Activated CD4-positive, alpha-beta T cell treated with anti-CD3 and anti-CD28 coated beads, Interleukin-2, Interleukin-6, amounts not matched to agents 100 ng/mL and 50 ng/mL, durations not matched to agents 16 hours and 8 hours (primary cell): ENCODE measurements around the gene ADAMTSL2.
A peak's percentile ranks its signal among the peaks of the same experiment; 100 is the strongest.

Experiments
- DNase-seq: peaks from one replicate; pipeline ENCODE4 v3.0.0-alpha.2; 2020

Gene ADAMTSL2

DNA sequence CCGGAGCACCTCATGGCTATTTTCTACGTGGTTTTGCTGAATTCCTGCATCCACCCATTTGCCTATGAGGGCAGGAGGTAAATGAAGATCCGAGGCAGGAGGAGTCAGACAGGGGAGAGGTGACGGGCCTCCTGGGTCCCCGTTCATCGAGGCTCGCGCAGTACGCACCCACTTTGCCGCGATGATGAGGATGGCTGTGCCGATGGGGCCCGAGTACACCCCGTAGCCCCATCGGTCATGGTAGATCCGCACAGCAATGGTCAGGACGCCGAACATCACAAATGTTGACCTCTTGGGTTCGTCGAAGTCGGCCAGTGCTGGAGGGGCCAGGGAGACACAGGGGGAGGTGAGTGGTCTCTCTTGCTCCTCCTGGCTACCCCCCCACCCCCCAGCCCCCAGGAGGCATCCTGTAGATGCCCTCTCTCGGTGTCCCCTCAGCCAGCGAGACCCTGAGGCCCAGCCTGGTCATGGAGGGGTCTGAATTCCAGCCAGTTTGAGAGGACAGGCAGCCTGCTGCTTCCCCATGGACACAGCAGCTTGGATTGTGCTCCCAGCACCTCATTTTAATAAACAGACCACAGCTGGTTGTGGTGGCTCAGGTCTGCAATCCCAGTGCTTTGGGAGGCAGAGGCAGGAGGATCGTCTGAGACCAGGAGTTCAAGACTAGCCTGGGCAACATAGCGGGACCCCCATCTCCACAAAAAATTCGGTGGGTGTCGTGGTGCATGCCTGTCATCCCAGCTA is 15.6 kb upstream of the ADAMTSL2 start:
- no peak for DNase-seq

DNA sequence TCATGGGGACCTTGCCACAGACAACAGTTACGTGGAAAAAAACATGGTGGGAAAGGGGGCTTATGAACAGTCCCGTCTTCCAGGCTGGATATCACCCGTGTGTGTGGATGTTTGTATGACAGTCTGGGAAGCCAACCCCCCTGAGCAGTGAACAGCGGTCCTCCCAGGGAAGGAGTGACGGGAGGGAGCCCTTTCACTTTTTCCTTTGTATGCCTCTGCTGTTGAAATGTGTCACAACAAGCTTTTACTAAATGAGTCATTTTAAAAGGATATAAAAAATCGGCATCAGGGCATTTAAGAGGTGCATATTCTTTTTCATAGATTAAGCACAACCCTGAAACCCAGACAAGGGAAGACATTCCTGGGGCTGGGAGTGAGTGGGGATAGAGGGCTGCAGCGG is 14.8 kb upstream of the ADAMTSL2 start:
- no peak for DNase-seq

GRCh38 chr9:133520121-133520835 is 14.2 kb upstream of the ADAMTSL2 start:
- DNase-seq, result no peak

DNA sequence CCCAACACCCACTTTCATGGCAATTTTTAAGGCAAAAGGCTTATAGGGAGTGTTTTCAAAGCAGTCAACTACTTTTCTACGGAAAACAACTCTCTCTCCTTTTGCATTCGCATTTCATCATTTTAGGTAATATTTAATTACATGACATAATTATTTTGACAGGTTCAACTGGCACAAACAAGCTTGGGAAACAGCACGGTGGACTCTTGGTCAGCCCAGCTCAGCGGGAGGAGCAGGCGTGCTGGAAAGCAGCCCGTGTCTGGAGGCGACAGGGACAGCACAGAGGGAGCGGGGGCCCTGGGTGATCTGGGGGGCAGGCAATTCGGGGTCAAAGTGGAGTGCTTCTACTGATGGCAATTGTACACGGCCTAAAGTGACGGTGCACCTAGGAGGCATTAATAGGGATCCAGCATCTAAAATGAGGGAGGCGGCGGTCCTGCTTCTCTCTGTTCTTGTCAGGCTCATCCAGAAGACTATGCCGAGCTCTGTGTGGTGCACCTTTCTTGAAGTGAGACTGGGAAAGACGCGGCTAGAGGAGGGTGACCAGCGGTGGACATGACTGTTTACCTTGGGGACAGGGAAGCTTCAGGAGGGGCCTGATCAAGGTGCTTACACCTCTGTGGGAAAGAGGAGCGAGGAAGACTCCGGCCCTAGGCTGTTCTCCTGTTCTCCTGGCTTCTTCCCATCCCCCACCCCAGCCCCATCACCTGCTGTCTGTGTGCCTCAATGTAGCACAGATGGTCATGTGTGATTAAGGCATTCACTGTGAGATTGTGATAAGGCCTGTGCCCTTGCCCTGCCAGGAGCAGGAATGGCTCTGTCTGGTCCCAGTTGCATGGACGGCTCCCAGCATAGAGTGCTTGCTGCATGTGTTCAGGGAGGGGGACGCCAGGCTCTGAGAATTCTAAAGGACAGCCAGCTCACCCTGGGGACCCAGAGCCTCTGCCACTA is 13.1 kb upstream of the ADAMTSL2 start:
- DNase-seq, result no peak

GRCh38 chr9:133522073-133522910 is 12.2 kb upstream of the ADAMTSL2 start:
- DNase-seq, result no peak

GRCh38 chr9:133523106-133523505 is 11.4 kb upstream of the ADAMTSL2 start:
- DNase-seq, result no peak

- DNase-seq, result no peak
These were observed 10.4 kb upstream of the ADAMTSL2 start for GRCh38 chr9:133524146-133524545.

DNA sequence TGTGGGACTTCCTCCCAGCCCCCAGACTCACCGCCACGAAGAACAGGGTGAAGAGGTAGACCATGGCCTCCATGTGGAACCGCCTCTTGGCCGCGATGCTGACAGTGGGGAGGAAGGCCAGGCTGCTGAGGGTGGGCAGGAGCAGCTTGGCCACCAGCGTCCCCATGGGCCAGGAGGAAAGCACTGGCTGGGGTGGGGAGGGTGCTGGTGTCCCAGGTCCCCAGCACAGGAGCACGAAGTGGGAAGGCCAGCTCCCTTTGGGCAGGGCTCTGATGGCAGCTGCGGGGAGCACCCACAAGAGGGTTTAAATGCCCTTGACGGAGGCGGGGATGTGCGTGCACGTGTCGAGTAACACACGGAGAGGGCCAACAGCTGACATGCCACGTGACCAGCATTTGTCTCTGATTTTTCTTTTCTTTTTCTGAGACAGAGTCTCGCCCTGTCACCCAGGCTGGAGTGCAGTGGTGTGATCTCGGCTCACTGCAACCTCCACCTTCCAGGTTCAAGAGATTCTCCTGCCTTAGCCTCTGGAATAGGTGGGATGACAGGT is 9.8 kb upstream of the ADAMTSL2 start, which contains the start of gene MYMK:
TSS of gene MYMK (minus strand) at position 281 of the 550 bp plus-strand sequence. CDS start at position 166, 115 bp downstream.
- no peak for DNase-seq

DNA sequence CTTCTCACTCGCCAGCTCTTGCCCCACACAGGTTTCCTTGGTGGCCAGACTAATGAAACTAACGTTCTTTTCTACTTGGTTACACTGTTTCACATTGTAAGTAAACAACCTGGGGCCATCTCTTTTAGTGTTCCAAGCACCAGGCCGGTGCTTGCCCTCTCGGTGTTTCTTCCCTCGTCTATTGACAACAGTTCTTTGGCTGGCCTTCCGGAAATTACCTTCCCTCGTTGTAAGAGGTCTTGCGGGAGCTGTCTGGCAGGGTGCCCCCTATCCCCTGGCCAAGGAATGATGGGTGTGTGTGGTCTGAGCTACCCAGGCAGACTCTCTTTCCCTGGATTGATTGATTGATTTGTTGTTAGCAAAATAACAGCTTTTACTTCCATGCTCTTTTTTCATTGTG is 8.8 kb upstream of the ADAMTSL2 start:
- no peak for DNase-seq

GRCh38 chr9:133526721-133527321 is 7.7 kb upstream of the ADAMTSL2 start:
- DNase-seq, result no peak

DNA sequence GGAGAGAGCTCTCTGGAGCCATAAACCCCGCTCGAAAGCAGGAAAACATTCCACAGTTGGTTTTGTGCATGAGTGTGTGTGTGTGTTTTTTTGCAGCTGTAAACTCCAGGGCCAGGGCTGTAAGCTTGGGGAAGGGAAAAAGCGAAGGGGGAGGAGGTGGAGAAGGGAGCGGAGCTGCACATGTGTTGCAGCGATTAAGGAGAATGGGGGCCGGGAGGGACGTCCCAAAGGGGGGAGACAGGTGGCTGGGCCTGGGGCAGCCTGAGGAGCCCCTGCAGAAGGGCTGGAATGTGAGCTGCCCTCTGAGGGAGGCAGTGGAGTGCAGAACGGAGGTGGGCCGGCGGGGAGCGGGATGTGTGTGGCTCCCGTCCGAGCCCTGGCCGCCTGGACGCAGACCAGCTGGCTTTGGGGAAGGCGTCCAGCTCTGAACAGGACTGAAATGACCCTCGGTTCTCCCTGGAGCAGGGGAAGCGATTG is 7.0 kb upstream of the ADAMTSL2 start:
- no peak for DNase-seq

- no peak for DNase-seq
These were observed 6.3 kb upstream of the ADAMTSL2 start for GRCh38 chr9:133528001-133528875.

- no peak for DNase-seq
These were observed 5.6 kb upstream of the ADAMTSL2 start for GRCh38 chr9:133528876-133529241.

DNA sequence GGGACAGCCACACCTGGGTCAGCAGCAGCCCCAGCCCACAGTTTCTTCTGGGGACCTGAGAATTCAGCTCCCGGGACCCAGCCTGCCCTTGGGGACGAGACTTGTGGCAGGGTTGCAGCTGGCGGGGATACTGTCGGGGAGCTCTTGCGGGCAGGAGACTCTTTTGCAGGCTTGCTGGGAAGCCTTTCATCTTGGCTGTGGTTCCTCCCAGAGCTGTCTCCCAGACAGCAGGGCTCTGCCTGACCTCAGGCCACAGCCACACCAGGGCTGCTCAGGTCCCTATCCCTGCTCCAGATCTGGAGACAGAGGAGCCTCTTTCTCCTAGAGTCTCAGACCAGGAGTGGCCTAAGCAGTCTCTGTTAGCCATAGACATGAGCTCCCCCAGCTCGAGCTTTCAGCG is 5.0 kb upstream of the ADAMTSL2 start:
- DNase-seq, result no peak

DNA sequence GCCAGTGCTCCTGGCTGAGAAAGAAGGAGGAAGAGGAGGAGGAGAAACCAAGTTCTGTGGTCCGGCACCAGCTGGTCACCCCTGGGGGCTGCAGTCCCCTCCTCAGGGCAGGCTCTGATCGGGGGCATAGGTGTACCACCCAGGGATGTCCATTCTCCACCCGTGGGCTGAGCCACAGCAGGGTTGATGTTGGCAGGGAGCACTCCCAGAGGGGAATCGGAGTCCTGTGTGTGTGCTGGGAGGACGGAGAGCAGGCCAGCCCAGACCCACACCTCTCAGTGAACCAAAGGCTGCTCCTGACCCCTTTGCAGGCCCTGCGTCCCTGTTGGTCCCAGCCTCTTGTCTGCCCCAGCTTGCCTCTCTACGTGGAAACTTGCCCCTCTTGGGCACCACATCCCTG is 4.6 kb upstream of the ADAMTSL2 start:
- DNase-seq, result no peak

DNA sequence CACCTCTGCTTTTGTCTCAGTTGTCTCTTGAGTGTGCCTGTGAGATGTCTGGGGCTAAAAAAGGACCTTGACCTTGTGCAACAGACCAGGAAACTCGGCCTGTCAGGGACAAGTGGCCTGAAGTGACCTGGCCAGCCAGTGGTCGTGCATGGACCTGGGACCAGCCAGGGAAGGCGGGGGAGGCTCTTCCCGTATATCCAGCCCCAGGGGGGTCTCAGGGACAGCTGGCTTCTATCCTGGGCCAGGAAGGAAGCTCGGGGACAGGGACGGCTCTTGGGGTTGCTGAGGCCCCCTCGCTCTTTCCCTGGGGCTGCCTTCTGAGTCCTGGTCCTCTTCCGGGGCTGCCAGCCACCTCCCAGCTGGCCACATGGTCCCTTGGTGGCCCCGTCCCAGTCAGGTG is 3.2 kb upstream of the ADAMTSL2 start:
- DNase-seq, result no peak

DNA sequence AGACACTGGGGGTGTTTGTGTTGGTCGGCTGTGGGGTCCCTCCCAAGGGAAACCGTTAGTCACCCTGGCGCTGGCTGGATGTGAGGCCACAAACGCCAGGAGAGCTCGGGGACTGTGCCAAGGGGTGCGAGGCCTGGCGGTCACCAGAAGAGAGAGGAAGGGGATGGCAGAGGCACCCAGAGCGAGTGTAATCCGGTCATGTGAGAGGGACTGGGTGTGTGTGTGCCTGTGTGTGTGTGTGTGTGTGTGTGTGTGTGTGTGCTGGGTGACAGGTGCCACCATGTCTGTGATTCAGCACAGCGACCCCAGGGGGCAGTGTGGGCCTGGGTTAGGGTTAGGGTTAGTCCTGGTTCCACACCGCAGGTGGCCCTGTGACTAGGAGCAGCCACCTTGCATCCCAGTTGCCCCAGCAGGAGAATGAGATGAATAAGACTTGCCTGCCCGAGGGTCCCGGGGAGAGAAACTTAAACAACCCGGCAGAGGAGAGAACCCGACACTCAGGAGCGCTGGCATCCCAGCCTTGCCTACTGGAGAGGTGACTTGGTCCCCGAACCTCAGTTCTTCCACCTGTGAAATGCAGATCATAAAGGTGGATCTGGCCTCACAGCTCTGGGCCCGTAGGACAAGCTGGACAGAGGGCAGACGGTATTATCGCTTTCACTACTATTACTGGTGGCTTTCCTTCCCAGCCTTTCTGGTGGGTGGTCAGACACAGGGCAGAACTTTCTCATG is 1.4 kb upstream of the ADAMTSL2 start:
- DNase-seq, result peak; percentile 75

GRCh38 chr9:133533857-133534256 is 647 bp upstream of the ADAMTSL2 start:
- DNase-seq, result no peak

- DNase-seq, result no peak
These were observed 888 bp downstream of the ADAMTSL2 start for GRCh38 chr9:133535306-133535877.
